SH-SY5Y (cell line): ENCODE data around the gene TAF1D.

Experiments used
- GATA2 ChIP-seq: IDR thresholded peaks from 2 replicates; pipeline ENCODE4 v1.6.1; 2011; ENCODE audit warnings: mild to moderate bottlenecking, low read depth, low read length
- GATA3 ChIP-seq: IDR thresholded peaks from 2 replicates; pipeline ENCODE4 v1.6.1; 2011; ENCODE audit warnings: low read depth, mild to moderate bottlenecking, low read length, moderate library complexity

DNA sequence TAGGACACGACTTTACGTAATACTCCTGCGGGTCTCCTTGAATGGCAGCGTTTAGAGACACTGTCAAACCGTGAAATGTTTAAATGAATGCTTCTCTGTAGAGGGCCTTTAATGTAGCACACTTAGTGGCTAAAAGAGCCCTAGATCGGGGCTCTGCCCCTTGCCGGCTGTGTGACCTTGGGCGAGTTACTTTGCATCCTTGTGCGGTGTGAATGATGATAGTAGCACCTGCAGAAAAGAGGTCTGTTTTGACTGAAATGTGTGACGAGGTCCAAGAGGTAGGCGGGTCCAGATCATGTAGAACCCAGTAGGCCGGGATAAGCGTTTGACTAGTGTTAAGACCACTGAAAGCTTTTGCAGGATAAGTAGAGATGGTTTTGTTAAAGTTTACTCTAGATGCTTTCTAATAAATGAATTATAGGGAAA, 43.7 kb upstream of the TAF1D start:
- TF ChIP-seq GATA3 (no peak), GATA2 (no peak)
